ENCODE results near the gene TMEM129. TPM values are rescaled to one million over a fixed set of nuclear protein-coding genes. Genes with fewer than 3 reads are reported as not detected.

Gene TMEM129
- polyA plus RNA-seq, 3 donors, result 23.7 to 31.8 (median 30.3) TPM

Other genes with a start within 250 kb of the TMEM129 start
- 1 to 10 TPM; 1.2 to 2.1 (median 1.5) TPM for gene FAM53A, start 37.0 kb downstream of the TMEM129 start, polyA plus RNA-seq
- gene SLBP, start 9.0 kb downstream of the TMEM129 start, polyA plus RNA-seq, result 10 to 100 TPM; 13.8 to 31.2 (median 24.1) TPM
- gene TACC3, start 198 bp upstream of the TMEM129 start, polyA plus RNA-seq, result 10 to 100 TPM in 1 of 3 donors, 1 to 10 TPM in 2; 1.9 to 16.8 (median 7.1) TPM
- 10 to 100 TPM in 1 of 3 donors, 1 to 10 TPM in 2; 1.9 to 28.9 (median 2.8) TPM for gene FGFR3, start 72.0 kb upstream of the TMEM129 start, polyA plus RNA-seq
- gene LETM1, start 134.8 kb upstream of the TMEM129 start, polyA plus RNA-seq, result 10 to 100 TPM; 14.2 to 45.8 (median 19.9) TPM
- gene NSD2, start 150.1 kb upstream of the TMEM129 start, polyA plus RNA-seq, result 10 to 100 TPM in 1 of 3 donors, 1 to 10 TPM in 2; 7.3 to 12.0 (median 9.8) TPM

All from adipose tissue (tissue), 3 donors.